GM12872 (cell line): ENCODE measurements around the gene EXOC7.

Experiments used
- TF ChIP-seq, protein P1 (sequence below): IDR thresholded peaks from 3 replicates; pipeline ENCODE4 v1.5.1; 2011; ENCODE audit warnings: low read depth, mild to moderate bottlenecking, low read length, moderate library complexity; ENCODE audit not compliant: insufficient read depth

Gene EXOC7

DNA sequence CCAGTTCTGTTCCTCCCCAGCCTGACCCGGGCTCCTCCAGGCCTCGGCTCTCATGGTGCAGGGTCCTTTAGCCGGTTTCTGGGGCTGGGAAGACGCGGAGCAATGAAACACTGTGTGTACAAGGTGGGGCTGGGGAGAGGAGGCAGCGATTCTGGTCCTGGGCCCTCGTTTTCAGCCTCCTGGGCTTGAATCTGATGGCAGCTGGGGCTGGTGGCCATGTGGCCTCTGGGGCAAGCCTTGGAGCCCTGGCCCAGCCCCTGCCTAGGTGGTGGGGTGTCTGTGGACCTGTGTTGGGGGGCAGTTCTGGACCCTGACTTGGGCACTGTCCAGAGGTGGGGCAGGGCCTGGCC is 33.4 kb upstream of the EXOC7 start:
- TF ChIP-seq, protein P1, sequence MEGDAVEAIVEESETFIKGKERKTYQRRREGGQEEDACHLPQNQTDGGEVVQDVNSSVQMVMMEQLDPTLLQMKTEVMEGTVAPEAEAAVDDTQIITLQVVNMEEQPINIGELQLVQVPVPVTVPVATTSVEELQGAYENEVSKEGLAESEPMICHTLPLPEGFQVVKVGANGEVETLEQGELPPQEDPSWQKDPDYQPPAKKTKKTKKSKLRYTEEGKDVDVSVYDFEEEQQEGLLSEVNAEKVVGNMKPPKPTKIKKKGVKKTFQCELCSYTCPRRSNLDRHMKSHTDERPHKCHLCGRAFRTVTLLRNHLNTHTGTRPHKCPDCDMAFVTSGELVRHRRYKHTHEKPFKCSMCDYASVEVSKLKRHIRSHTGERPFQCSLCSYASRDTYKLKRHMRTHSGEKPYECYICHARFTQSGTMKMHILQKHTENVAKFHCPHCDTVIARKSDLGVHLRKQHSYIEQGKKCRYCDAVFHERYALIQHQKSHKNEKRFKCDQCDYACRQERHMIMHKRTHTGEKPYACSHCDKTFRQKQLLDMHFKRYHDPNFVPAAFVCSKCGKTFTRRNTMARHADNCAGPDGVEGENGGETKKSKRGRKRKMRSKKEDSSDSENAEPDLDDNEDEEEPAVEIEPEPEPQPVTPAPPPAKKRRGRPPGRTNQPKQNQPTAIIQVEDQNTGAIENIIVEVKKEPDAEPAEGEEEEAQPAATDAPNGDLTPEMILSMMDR = no peak

DNA sequence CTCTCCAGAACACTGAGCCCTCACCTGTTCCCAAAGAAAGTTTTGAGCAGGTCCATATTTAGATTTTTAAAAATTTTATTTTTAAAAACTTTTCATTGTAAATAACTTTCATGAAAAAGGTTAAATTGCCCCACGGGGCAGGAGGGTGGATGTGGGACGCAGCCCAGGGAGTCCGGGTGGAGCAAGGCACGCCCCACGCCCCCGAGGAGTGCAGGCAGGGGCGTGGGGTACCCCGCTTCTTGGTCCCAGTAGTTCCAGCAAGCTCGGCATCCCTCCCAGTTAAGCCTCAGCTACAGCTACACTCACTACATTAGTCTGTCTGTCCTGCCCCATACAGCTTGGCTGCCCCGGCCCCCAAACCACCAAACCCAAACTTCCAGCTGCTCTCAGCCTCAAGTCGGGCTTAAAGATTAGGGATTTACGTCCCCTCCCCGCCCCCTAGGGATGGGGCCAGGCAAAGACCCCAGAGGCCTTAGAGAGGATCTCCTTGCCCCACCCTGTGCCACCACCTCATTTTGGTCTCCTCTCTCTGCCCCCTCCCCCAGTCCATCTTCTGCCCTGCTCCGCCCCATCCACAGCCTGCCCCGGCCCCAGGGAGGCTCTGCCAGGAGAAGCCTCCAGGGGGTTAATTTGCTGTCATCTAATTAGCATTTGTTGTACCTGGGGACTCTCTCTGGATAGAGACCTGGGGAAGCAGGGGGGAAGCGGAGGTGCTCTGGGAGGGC is 32.9 kb upstream of the EXOC7 start:
- TF ChIP-seq, protein P1 = no peak

DNA sequence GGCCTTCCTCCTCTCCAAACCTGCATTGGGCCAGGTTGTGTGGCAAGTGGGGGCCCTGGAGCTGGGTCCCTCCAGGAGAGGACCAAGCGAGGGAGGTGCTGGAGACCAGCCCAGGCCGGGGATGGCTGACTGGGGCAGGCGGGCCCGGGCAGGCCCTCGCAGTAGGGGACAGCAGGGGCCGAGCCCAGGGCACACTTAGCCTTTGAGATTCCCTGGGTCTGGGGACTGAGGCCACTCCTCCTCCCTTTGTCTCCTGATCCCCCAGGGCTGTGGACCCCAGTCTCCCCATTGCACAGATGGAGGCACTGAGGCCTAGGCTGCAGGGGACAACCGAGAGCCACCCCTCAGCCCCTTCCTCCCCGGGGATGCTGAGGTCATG is 32.2 kb upstream of the EXOC7 start:
- TF ChIP-seq, protein P1 = no peak

DNA sequence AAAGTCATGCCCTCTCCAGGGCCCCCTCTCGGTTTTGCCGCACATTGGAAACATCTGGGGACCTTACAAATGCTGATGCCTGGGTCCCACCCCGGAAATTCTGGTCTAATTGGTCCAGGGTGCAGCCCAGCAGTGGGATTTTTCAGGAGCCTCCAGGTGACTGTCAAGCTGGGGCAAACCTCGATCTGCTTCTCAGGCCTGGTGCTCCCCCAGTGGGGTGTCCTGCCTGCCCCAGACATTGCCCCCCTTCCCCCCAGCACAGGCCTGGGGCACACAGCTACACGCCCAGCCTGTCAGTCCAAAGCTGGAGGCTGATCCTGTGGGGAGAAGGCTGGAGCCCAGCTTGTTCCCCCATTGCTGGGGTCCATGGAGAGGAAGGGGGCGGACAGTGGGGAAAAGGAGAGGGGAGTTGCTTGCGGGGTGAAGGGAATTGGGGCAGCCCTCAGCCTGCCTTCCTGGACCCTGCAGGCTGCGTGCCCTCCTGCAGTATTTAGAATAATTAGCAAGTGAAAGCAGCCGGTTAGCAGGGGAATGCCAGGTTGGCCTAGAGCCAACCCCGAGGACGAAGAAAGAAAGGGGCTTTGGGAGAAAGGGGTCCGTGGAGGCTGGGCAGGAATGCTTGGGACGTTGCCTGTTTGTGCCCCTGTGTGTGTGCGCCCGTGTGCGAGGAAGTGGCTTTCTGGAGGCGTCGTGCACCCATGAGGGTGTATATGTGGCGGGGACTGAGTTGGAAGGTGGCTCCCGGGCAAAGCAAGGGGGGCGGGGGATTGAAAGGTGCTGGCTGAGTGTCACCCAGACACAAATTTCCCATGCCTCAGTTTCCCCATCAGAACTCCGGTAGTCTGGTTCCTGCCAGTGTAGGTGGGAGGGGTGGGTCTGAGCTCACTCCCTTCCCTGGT is 31.6 kb upstream of the EXOC7 start:
- TF ChIP-seq, protein P1 = no peak

DNA sequence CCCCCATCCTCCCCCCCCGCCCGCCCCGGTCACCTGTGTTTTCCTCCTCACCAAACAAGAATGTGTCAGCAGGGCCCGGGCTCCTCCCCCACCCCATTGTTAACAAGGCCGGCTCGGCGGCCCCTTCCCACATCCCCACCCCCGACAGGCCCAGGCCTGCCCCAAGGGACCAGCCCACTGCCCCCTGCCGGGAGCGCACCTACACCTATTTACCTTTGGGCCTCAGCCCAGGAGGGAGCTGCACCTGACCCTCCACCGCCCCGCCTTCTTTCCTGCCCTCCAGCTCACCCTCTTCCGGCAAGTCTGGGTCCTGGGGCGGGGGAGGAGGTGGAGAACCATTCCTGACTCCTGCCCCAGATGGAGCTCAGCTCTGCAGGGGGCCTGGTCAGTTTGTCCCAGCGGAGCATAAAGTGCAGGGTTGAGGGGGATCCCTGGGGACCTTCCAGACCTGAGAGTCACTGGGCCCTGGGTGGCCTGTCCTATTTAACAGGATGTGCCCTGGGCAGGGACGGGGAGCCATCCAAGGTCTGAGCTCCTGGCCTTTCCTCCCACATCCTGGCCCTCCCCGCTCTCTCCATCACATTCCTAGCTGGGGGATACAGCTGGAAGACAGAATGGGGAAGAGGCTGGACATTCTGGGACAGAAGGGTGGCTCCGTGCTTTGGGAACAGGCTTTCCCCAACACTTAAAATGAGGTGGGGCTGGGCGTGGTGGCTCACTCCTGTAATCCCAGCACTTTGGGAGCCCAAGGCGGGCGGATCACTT is 29.2 kb upstream of the EXOC7 start:
- TF ChIP-seq, protein P1 = no peak

DNA sequence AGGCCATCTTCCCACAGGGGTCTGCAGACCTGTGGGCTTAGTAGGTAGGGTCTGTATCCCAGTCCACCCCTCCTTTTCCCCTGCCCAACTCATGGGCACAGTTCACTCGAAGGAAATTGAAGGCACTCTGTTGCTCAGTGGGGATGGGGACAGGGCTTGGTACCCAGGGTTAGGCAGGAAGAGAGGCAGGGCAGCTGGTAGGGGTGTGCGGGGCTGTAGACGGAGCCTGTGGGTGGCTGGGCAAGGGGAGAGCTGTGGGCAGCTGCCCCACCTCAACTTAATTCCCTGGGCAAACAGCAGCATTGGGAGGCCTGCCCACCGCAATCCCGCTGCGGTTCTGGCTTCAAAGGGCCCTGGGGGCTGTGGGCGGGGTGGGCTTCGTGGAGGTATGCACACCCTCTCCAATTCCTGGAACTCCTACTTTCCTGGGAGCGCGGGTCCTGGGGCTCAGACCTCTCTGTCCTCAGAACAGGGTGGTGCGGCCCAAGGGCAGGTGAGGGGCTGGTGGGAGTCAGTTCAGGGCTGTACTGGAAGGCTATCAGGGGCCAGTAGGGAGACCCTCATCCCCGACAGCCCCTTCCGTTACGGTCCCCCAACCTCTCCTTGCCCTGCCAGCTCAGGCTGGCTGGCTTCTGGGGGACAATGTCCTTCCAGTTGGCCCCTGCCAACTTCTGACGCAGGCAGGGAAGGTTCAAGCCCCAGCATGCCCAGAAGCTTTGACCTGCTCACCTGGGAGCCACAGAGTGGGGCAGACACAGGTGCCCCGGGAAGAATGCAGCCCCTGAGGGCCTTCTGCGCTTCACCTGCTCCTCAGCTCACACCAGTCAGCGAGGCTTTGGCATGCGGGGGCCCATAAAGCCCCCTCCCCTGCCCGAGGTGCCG is 28.3 kb upstream of the EXOC7 start:
- TF ChIP-seq, protein P1 = no peak
